Keratinocyte (primary cell): ENCODE results near the gene GP5. TPM values are rescaled to one million over a fixed set of nuclear protein-coding genes. Genes with fewer than 3 reads are reported as not detected.

ENCODE experiments used
- DNase-seq: peaks from one replicate; pipeline ENCODE4 v3.0.0-alpha.2; 2011; ENCODE audit warnings: low read depth, missing footprints, low spot score
- FAIRE-seq: peaks from 2 replicates; lab custom pipeline; 2011; peaks lifted over from hg19 to GRCh38; lab: Jason Lieb, UNC
- H2AFZ ChIP-seq: 2 replicates; pipeline ENCODE4 v1.6.0; 2012; ENCODE audit warnings: low read length, control low read depth, inconsistent platforms; ENCODE audit not compliant: control insufficient read depth
- H3K27ac ChIP-seq: 2 replicates; pipeline ENCODE4 v1.5.1; 2011; ENCODE audit warnings: low read length; ENCODE audit not compliant: control insufficient read depth, insufficient read depth
- H3K27me3 ChIP-seq: 3 replicates; pipeline ENCODE4 v1.6.0; 2011; ENCODE audit warnings: low read length; ENCODE audit not compliant: control insufficient read depth, insufficient read depth; ENCODE audit errors: extremely low read depth
- H3K36me3 ChIP-seq, 2 experiments: 2 replicates in 1 of 2; 3 replicates in 1 of 2; pipeline ENCODE4 v1.5.1; 2011; ENCODE audit warnings: low read length in 2 of 2, mild to moderate bottlenecking in 1 of 2; ENCODE audit not compliant: control insufficient read depth in 2 of 2, insufficient read depth in 2 of 2; ENCODE audit errors: extremely low read depth in 1 of 2
- H3K4me1 ChIP-seq: 3 replicates; pipeline ENCODE4 v1.5.1; 2011; ENCODE audit warnings: low read length; ENCODE audit not compliant: control insufficient read depth, insufficient read depth; ENCODE audit errors: extremely low read depth
- H3K4me2 ChIP-seq: 3 replicates; pipeline ENCODE4 v1.6.0; 2011; ENCODE audit warnings: low read depth, low read length; ENCODE audit not compliant: control insufficient read depth, insufficient read depth; ENCODE audit errors: extremely low read depth
- H3K4me3 ChIP-seq, 3 experiments: fragments of 200-600 bp in 1 of 3; sonication (generic) in 1 of 3; 2 replicates in 2 of 3; 3 replicates in 1 of 3; pipeline ENCODE4 v1.5.1; 2011 to 2016; ENCODE audit warnings: low read length in 3 of 3, mild to moderate bottlenecking in 3 of 3, control low read depth in 2 of 3, inconsistent platforms in 1 of 3, low read depth in 1 of 3, mixed read lengths in 1 of 3, mixed run types in 1 of 3, moderate library complexity in 1 of 3; ENCODE audit not compliant: control insufficient read depth in 2 of 3, insufficient read depth in 2 of 3; ENCODE audit errors: extremely low read depth in 1 of 3
- H3K79me2 ChIP-seq: 2 replicates; pipeline ENCODE4 v1.6.0; 2012; ENCODE audit warnings: low read length; ENCODE audit not compliant: control insufficient read depth, insufficient read depth
- H3K9ac ChIP-seq: 3 replicates; pipeline ENCODE4 v1.6.0; 2011; ENCODE audit warnings: low read length; ENCODE audit not compliant: control insufficient read depth, insufficient read depth; ENCODE audit errors: extremely low read depth
- H3K9me1 ChIP-seq: 3 replicates; pipeline ENCODE4 v1.6.0; 2011; ENCODE audit warnings: low read length; ENCODE audit not compliant: control insufficient read depth, insufficient read depth; ENCODE audit errors: extremely low read depth
- H3K9me3 ChIP-seq: 2 replicates; pipeline ENCODE4 v1.5.1; 2012; ENCODE audit warnings: low read depth, low read length; ENCODE audit not compliant: control insufficient read depth
- H4K20me1 ChIP-seq: 3 replicates; pipeline ENCODE4 v1.6.0; 2011; ENCODE audit warnings: low read length; ENCODE audit not compliant: control insufficient read depth, insufficient read depth; ENCODE audit errors: extremely low read depth
- CTCF ChIP-seq, 3 experiments: IDR thresholded peaks in 1 of 3; conservative IDR thresholded peaks in 1 of 3; optimal IDR thresholded peaks in 1 of 3; 2 replicates in 2 of 3; 3 replicates in 1 of 3; pipeline versions ENCODE3 to v1.5.1; 2011; ENCODE audit warnings: low read length in 3 of 3, mild to moderate bottlenecking in 3 of 3, moderate library complexity in 2 of 3, control low read depth in 1 of 3, inconsistent platforms in 1 of 3; ENCODE audit not compliant: insufficient read depth in 2 of 3; ENCODE audit errors: extremely low read depth in 1 of 3
- EZH2 ChIP-seq: IDR thresholded peaks from one replicate; pipeline ENCODE4 v1.6.1; 2012; ENCODE audit warnings: inconsistent platforms, mild to moderate bottlenecking, low read length, moderate library complexity
- dilution Hi-C: fragments of 300-500 bp; cut with MboI; formaldehyde crosslinking; loops from one replicate; pipeline ENCODE4 v1.7.0; 2020; ENCODE audit warnings: low sequenced_read_pairs; ENCODE audit not compliant: extremely low pct_ligation_motif_present
- polyA plus RNA-seq, 5 experiments: library from polyadenylated mRNA; depleted of rRNA in 3 of 5; stranded (reverse) in 3 of 5; stranded (forward) in 1 of 5; unstranded in 1 of 5; fragments of >200 nt; gene quantifications; 1 replicate in 1 of 5; 2 replicates in 3 of 5; 3 replicates in 1 of 5; pipeline versions ENCODE4 v1.2.1 to v1.2.3, GENCODE V29; 2011 to 2012; ENCODE audit warnings: missing spikeins in 2 of 5, low read depth in 1 of 5, low replicate concordance in 1 of 5

Gene GP5
- polyA plus RNA-seq, 1 donor (not counting 4 experiments of a cell fraction or from before 2014, with no cell fraction given): 0.04 TPM

GRCh38 chr3:194425399-194425798, 26.3 kb upstream of the GP5 start:
- no peak overlapping the region for H3K4me3 ChIP-seq
- no peak for FAIRE-seq
- no peak for DNase-seq
- H3K9me1 ChIP-seq: no peaks in the 10 kb centered on the region
- no peaks in the 10 kb centered on the region for H3K79me2 ChIP-seq
- no peaks in the 10 kb centered on the region for H3K9me3 ChIP-seq
- no peak for TF ChIP-seq EZH2
- no peak for TF ChIP-seq CTCF (optimal IDR thresholded peaks at IDR 0.05 in 1 of 3, IDR thresholded peaks at IDR 0.05 in 1 of 3, conservative IDR thresholded peaks at IDR 0.05 in 1 of 3; ENCODE audit: extremely low read depth in 1 of 3, insufficient read depth in 2 of 3, low read length in 3 of 3)
- H4K20me1 ChIP-seq: no peaks in the 10 kb centered on the region
- dilution Hi-C loops: no loop called here
- no peaks in the 10 kb centered on the region for H3K4me1 ChIP-seq
- no peak overlapping the region for H3K4me2 ChIP-seq
- no peak overlapping the region for H3K9ac ChIP-seq
- H3K27me3 ChIP-seq: no peaks in the 10 kb centered on the region
- H3K36me3 ChIP-seq: peaks cover 22 to 31% of the 10 kb centered on the region in 2 experiments
- no peak overlapping the region for H3K27ac ChIP-seq
- no peak overlapping the region for H2AFZ ChIP-seq

- Histone ChIP-seq H3K9me1 (no peaks in the 10 kb centered on the region), H3K4me1 (no peaks in the 10 kb centered on the region), H3K36me3 (peaks cover 21 to 31% of the 10 kb centered on the region in 2 experiments), H3K9me3 (no peaks in the 10 kb centered on the region), H4K20me1 (no peaks in the 10 kb centered on the region), H3K4me2 (no peak overlapping the region), H3K27ac (no peak overlapping the region), H3K4me3 (no peak overlapping the region), H3K9ac (no peak overlapping the region), H2AFZ (no peak overlapping the region), H3K27me3 (no peaks in the 10 kb centered on the region), H3K79me2 (no peaks in the 10 kb centered on the region)
- TF ChIP-seq EZH2: no peak
- no peak for TF ChIP-seq CTCF (optimal IDR thresholded peaks at IDR 0.05 in 1 of 3, IDR thresholded peaks at IDR 0.05 in 1 of 3, conservative IDR thresholded peaks at IDR 0.05 in 1 of 3; ENCODE audit: extremely low read depth in 1 of 3, insufficient read depth in 2 of 3, low read length in 3 of 3)
- dilution Hi-C loops: no loop called here
- FAIRE-seq (no peak), DNase-seq (no peak)
Observed at GRCh38 chr3:194424953-194425352, 25.9 kb upstream of the GP5 start.
